Hepatocyte (in vitro differentiated cells): Measurements from ENCODE around the gene ZNF407. TPM values are rescaled to one million over a fixed set of nuclear protein-coding genes. Genes with fewer than 3 reads are reported as not detected.

Experiments used
- DNase-seq: peaks from one replicate; pipeline ENCODE4 v3.0.0-alpha.2; 2016; ENCODE audit warnings: low spot score
- H2AFZ ChIP-seq: fragments of 200-600 bp; sonication (generic); 2 replicates; pipeline ENCODE4 v1.6.0; 2016; ENCODE audit warnings: antibody characterized with exemption, mild to moderate bottlenecking
- H3K27ac ChIP-seq: fragments of 200-600 bp; sonication (generic); 2 replicates; pipeline ENCODE4 v1.5.1; 2016; ENCODE audit warnings: mild to moderate bottlenecking
- H3K27me3 ChIP-seq: fragments of 200-600 bp; sonication (generic); 2 replicates; pipeline ENCODE4 v1.6.1; 2016
- H3K36me3 ChIP-seq: fragments of 200-600 bp; sonication (generic); replicated peaks from 2 replicates; pipeline ENCODE4 v1.5.1; 2016; ENCODE audit warnings: low read depth; ENCODE audit not compliant: insufficient read depth
- H3K4me1 ChIP-seq: fragments of 200-600 bp; sonication (generic); 2 replicates; pipeline ENCODE4 v1.5.1; 2016; ENCODE audit warnings: mild to moderate bottlenecking, moderate library complexity; ENCODE audit not compliant: insufficient read depth
- H3K4me2 ChIP-seq: fragments of 200-600 bp; sonication (generic); 2 replicates; pipeline ENCODE4 v1.6.0; 2016
- H3K4me3 ChIP-seq: fragments of 200-600 bp; sonication (generic); 2 replicates; pipeline ENCODE4 v1.5.1; 2016; ENCODE audit warnings: mild to moderate bottlenecking
- H3K79me2 ChIP-seq: fragments of 200-600 bp; sonication (generic); 2 replicates; pipeline ENCODE4 v1.6.0; 2017; ENCODE audit warnings: mild to moderate bottlenecking
- H3K9me2 ChIP-seq: fragments of 200-600 bp; sonication (generic); replicated peaks from 2 replicates; pipeline ENCODE4 v1.6.0; 2017; ENCODE audit warnings: mild to moderate bottlenecking; ENCODE audit not compliant: insufficient read depth
- H3K9me3 ChIP-seq: fragments of 200-600 bp; sonication (generic); 2 replicates; pipeline ENCODE4 v1.5.1; 2016; ENCODE audit warnings: low read depth, mild to moderate bottlenecking
- H4K20me1 ChIP-seq: fragments of 200-600 bp; sonication (generic); 2 replicates; pipeline ENCODE4 v1.6.0; 2016; ENCODE audit warnings: mild to moderate bottlenecking; ENCODE audit not compliant: insufficient read depth, poor library complexity, severe bottlenecking
- CTCF ChIP-seq: fragments of 200-600 bp; sonication (generic); IDR thresholded peaks from 2 replicates; pipeline ENCODE4 v1.5.1; 2016; ENCODE audit warnings: antibody characterized with exemption, mild to moderate bottlenecking; ENCODE audit not compliant: poor library complexity
- EZH2 ChIP-seq: fragments of 200-600 bp; sonication (generic); IDR thresholded peaks from 2 replicates; pipeline ENCODE4 v1.6.1; 2016; ENCODE audit warnings: antibody characterized with exemption, mild to moderate bottlenecking, borderline replicate concordance
- EZH2phosphoT487 ChIP-seq: fragments of 200-600 bp; sonication (generic); IDR thresholded peaks from one replicate; pipeline ENCODE4 v1.6.1; 2018; ENCODE audit warnings: antibody characterized with exemption, mild to moderate bottlenecking, low read depth, moderate library complexity; ENCODE audit not compliant: unreplicated experiment, severe bottlenecking
- WGBS: methylation state at CpG from one replicate; pipeline ENCODE4 v1.1.6; 2016; ENCODE audit warnings: low lambda C conversion rate; ENCODE audit errors: missing lambda C conversion rate; 5-methylcytosine and 5-hydroxymethylcytosine counted together
- polyA plus RNA-seq: library from polyadenylated mRNA; unstranded; fragments of >200 nt; fragmentation: Nextera tagmentation; extraction: Ambion mirVana; gene quantifications from 2 replicates; pipeline ENCODE4 v1.2.1, GENCODE V29; 2016
- total RNA-seq: library from RNA; depleted of rRNA; stranded (reverse); fragments of >200 nt; gene quantifications from 2 replicates; pipeline ENCODE4 v1.2.3, GENCODE V29; 2014

ZNF407 gene
- total and polyA plus RNA-seq, 2 experiments from 2014 or later = 3.2 to 12.4 TPM

GRCh38 chr18:75009296-75009695 lies 411.6 kb downstream of the ZNF407 start:
- Histone ChIP-seq H3K4me2 (no peak overlapping the region), H3K4me3 (no peak overlapping the region), H3K9me3 (no peaks in the 10 kb centered on the region), H3K9me2 (no peaks in the 10 kb centered on the region), H2AFZ (no peak overlapping the region), H3K36me3 (no peaks in the 10 kb centered on the region), H3K79me2 (no peaks in the 10 kb centered on the region), H3K27me3 (no peaks in the 10 kb centered on the region), H4K20me1 (no peaks in the 10 kb centered on the region), H3K27ac (no peak overlapping the region), H3K4me1 (no peaks in the 10 kb centered on the region)
- WGBS = 46% methylated on average over 2 of the region's 2 CpGs
- DNase-seq = no peak
- no peak for TF ChIP-seq EZH2
- TF ChIP-seq CTCF = no peak
- TF ChIP-seq EZH2phosphoT487 = no peak

DNA sequence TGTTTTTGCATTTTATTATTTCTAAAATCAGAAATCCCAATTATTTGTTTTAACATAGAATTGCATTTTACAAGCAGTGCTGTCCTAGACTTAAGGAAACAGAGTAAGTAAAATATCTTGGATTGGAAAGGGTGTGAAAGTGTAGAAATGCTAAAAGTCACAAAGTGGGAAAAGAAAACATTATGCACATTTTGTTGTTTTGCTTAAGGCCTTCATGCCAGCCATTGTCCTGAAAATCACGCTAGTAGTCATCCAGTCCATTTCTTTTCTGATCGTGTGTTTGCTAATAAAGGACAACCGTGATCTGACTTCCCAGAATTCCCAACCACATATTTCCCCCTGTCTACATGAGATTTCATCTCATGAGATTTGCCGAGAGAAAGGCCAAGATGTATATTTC lies 412.2 kb downstream of the ZNF407 start:
- H2AFZ ChIP-seq = no peak overlapping the region
- H3K27ac ChIP-seq = no peak overlapping the region
- no peaks in the 10 kb centered on the region for H3K9me2 ChIP-seq
- TF ChIP-seq EZH2 = no peak
- no peak for TF ChIP-seq EZH2phosphoT487
- no peak for TF ChIP-seq CTCF
- no peaks in the 10 kb centered on the region for H3K4me1 ChIP-seq
- no peak overlapping the region for H3K4me2 ChIP-seq
- no peaks in the 10 kb centered on the region for H3K9me3 ChIP-seq
- WGBS = 94% methylated on average over 4 of the region's 4 CpGs
- no peaks in the 10 kb centered on the region for H3K27me3 ChIP-seq
- H4K20me1 ChIP-seq = no peaks in the 10 kb centered on the region
- H3K79me2 ChIP-seq = no peaks in the 10 kb centered on the region
- no peak overlapping the region for H3K4me3 ChIP-seq
- no peaks in the 10 kb centered on the region for H3K36me3 ChIP-seq
- no peak for DNase-seq

- no peak overlapping the region for H3K4me2 ChIP-seq
- no peaks in the 10 kb centered on the region for H3K4me1 ChIP-seq
- DNase-seq = no peak
- TF ChIP-seq CTCF = no peak
- TF ChIP-seq EZH2 = no peak
- TF ChIP-seq EZH2phosphoT487 = no peak
- 82% methylated on average over 3 of the region's 3 CpGs for WGBS
- no peak overlapping the region for H2AFZ ChIP-seq
- H3K27me3 ChIP-seq = no peaks in the 10 kb centered on the region
- H3K9me2 ChIP-seq = no peaks in the 10 kb centered on the region
- no peak overlapping the region for H3K4me3 ChIP-seq
- H3K9me3 ChIP-seq = no peaks in the 10 kb centered on the region
- no peaks in the 10 kb centered on the region for H3K79me2 ChIP-seq
- no peaks in the 10 kb centered on the region for H3K36me3 ChIP-seq
- no peak overlapping the region for H3K27ac ChIP-seq
- H4K20me1 ChIP-seq = no peaks in the 10 kb centered on the region
These were observed 412.6 kb downstream of the ZNF407 start for GRCh38 chr18:75010278-75010677.

GRCh38 chr18:75010689-75011088 lies 413.0 kb downstream of the ZNF407 start:
- no peaks in the 10 kb centered on the region for H3K36me3 ChIP-seq
- no peak overlapping the region for H3K27ac ChIP-seq
- H3K9me2 ChIP-seq = no peaks in the 10 kb centered on the region
- 66% methylated on average over 2 of the region's 2 CpGs for WGBS
- H3K9me3 ChIP-seq = no peaks in the 10 kb centered on the region
- H4K20me1 ChIP-seq = no peaks in the 10 kb centered on the region
- TF ChIP-seq EZH2phosphoT487 (no peak), EZH2 (no peak), CTCF (no peak)
- no peaks in the 10 kb centered on the region for H3K79me2 ChIP-seq
- H3K4me1 ChIP-seq = no peaks in the 10 kb centered on the region
- H3K4me2 ChIP-seq = no peak overlapping the region
- H3K4me3 ChIP-seq = no peak overlapping the region
- no peak for DNase-seq
- no peak overlapping the region for H2AFZ ChIP-seq
- H3K27me3 ChIP-seq = no peaks in the 10 kb centered on the region
